Muscle layer of duodenum (tissue), 2 donors: Measurements from ENCODE around the gene FAHD2A.

Experiments
- H3K27ac ChIP-seq: one replicate; pipeline ENCODE4 v1.7.0; 2013; ENCODE audit warnings: mild to moderate bottlenecking, low read length
- H3K27me3 ChIP-seq: one replicate; pipeline ENCODE4 v1.7.0; 2013; ENCODE audit warnings: low read depth, mild to moderate bottlenecking, control low read depth, low read length
- H3K36me3 ChIP-seq, 2 donors: one replicate each; pipeline ENCODE4 v1.7.0; 2013; ENCODE audit warnings: low read length in 2 of 2, control low read depth in 1 of 2, mild to moderate bottlenecking in 1 of 2; ENCODE audit not compliant: insufficient read depth in 2 of 2, control insufficient read depth in 1 of 2
- H3K4me1 ChIP-seq, 2 donors: one replicate each; pipeline ENCODE4 v1.7.0; 2013; ENCODE audit warnings: low read length in 2 of 2, mild to moderate bottlenecking in 2 of 2, control low read depth in 1 of 2, moderate library complexity in 1 of 2; ENCODE audit not compliant: insufficient read depth in 2 of 2, control insufficient read depth in 1 of 2
- H3K4me3 ChIP-seq, 2 donors: one replicate each; pipeline ENCODE4 v1.7.0; 2013; ENCODE audit warnings: low read length in 2 of 2, low read depth in 1 of 2, mild to moderate bottlenecking in 1 of 2
- H3K9me3 ChIP-seq, 2 donors: one replicate each; pipeline ENCODE4 v1.7.0; 2013; ENCODE audit warnings: low read length in 2 of 2, control low read depth in 1 of 2, mild to moderate bottlenecking in 1 of 2; ENCODE audit not compliant: control insufficient read depth in 1 of 2
- donor health status: healthy.

Gene FAHD2A

GRCh38 chr2:95385570-95385984 lies 16.9 kb upstream of the FAHD2A start:
- Histone ChIP-seq H3K27ac (no peak overlapping the region), H3K9me3 (no peaks in the 10 kb centered on the region), H3K4me3 (no peak overlapping the region), H3K27me3 (peaks cover 5% of the 10 kb centered on the region), H3K4me1 (no peaks in the 10 kb centered on the region), H3K36me3 (no peaks in the 10 kb centered on the region)

DNA sequence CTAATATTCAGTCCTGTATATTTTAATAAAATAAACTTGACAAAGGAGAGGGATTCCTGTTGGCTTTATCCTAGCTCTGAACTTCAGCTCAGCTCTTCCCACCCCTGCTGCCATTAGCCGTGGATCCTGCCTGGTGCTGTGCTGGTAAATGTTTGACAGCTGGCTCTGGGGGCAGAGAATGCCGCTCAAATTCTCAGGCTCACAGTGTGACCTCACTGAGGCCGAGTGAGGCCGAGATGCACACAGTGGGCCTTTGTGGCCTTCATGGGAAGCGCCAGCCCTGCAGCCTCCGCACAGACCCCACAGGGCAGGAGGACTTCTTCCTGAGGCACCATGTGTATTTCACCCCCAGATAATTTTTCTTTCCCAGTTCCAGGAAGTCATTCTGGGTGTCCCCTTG lies 16.5 kb upstream of the FAHD2A start:
- Histone ChIP-seq H3K4me1 (no peaks in the 10 kb centered on the region), H3K9me3 (no peaks in the 10 kb centered on the region), H3K27me3 (peaks cover 5% of the 10 kb centered on the region), H3K4me3 (no peak overlapping the region), H3K36me3 (no peaks in the 10 kb centered on the region), H3K27ac (no peak overlapping the region)

GRCh38 chr2:95387358-95387757 lies 15.2 kb upstream of the FAHD2A start:
- Histone ChIP-seq H3K4me3 (no peak overlapping the region), H3K4me1 (no peaks in the 10 kb centered on the region), H3K36me3 (no peaks in the 10 kb centered on the region), H3K27me3 (peaks cover 5% of the 10 kb centered on the region), H3K9me3 (no peaks in the 10 kb centered on the region), H3K27ac (no peak overlapping the region)

DNA sequence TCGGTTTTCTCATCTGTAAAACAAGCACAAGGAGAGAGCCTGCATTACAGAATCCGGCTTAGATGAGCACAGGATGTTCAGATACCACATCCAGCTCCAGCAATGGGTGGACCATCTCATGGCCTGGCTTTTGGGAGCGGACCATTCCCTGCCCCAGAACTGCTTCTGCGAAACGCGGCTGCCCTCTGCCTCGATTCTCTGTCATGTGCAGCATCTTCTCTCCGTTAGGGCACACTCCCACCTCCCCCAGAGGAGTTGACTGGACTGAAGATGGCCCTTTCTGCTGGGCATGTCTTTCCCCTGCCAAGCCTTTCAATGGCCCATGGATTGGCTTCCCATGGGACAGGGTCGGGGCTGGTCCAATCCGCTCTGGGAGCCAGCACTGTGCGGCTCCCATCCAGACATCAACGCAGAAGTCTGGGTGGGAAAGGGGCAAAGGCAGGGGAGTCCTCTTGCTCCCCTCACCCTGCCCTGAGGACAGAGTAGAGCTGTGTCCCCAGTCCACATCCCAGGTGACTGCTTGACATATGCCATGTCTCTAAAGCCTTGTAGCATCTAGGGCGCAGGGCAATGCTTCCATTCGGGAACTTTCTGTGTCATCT lies 14.3 kb upstream of the FAHD2A start:
- Histone ChIP-seq H3K4me3 (no peak overlapping the region), H3K27me3 (peaks cover 5% of the 10 kb centered on the region), H3K9me3 (no peaks in the 10 kb centered on the region), H3K4me1 (no peaks in the 10 kb centered on the region), H3K27ac (no peak overlapping the region), H3K36me3 (no peaks in the 10 kb centered on the region)

- Histone ChIP-seq H3K36me3 (no peaks in the 10 kb centered on the region), H3K27ac (no peak overlapping the region), H3K4me3 (no peak overlapping the region), H3K9me3 (no peaks in the 10 kb centered on the region), H3K27me3 (peaks cover 5% of the 10 kb centered on the region), H3K4me1 (no peaks in the 10 kb centered on the region)
These were observed 13.7 kb upstream of the FAHD2A start for GRCh38 chr2:95388856-95389244.

- Histone ChIP-seq H3K4me1 (no peaks in the 10 kb centered on the region), H3K4me3 (no peak overlapping the region)
These were observed 13.0 kb upstream of the FAHD2A start for GRCh38 chr2:95389245-95390119.

GRCh38 chr2:95390272-95390880 lies 12.1 kb upstream of the FAHD2A start:
- Histone ChIP-seq H3K36me3 (no peaks in the 10 kb centered on the region), H3K27me3 (peaks cover 5% of the 10 kb centered on the region), H3K4me3 (no peak overlapping the region), H3K9me3 (no peaks in the 10 kb centered on the region), H3K4me1 (no peaks in the 10 kb centered on the region), H3K27ac (peak overlapping the region; percentile 58)

More at GRCh38 chr2:95389245-95390119, 13.0 kb upstream of the FAHD2A start:
- peak overlapping the region; percentile 58 for H3K27ac ChIP-seq
- no peaks in the 10 kb centered on the region for H3K36me3 ChIP-seq
- H3K9me3 ChIP-seq: no peaks in the 10 kb centered on the region
- peaks cover 5% of the 10 kb centered on the region for H3K27me3 ChIP-seq

DNA sequence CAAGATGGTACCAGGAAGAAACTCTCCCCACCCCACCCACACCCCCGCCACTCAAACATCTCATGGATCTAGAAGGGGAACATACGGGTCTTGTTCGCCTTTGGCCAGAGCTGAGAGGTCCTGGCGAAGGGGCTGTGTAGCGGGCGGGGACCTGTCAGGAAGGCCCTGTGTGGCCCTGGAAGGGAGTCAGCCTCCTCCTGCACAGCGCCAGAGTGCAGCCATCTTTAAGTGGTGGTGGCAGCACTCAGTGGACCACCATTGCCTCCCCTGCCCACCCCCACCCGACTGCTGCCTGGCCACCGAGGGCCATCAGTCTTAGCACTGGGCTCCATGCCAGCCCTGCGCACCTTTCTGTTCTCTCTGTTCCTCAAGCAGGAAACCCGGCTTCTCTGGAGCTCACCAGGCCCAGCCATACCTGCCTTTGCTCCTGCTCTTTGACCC lies 11.6 kb upstream of the FAHD2A start:
- Histone ChIP-seq H3K9me3 (no peaks in the 10 kb centered on the region), H3K27me3 (peaks cover 5% of the 10 kb centered on the region), H3K36me3 (no peaks in the 10 kb centered on the region), H3K27ac (peak overlapping the region; percentile 27), H3K4me3 (no peak overlapping the region), H3K4me1 (no peaks in the 10 kb centered on the region)

DNA sequence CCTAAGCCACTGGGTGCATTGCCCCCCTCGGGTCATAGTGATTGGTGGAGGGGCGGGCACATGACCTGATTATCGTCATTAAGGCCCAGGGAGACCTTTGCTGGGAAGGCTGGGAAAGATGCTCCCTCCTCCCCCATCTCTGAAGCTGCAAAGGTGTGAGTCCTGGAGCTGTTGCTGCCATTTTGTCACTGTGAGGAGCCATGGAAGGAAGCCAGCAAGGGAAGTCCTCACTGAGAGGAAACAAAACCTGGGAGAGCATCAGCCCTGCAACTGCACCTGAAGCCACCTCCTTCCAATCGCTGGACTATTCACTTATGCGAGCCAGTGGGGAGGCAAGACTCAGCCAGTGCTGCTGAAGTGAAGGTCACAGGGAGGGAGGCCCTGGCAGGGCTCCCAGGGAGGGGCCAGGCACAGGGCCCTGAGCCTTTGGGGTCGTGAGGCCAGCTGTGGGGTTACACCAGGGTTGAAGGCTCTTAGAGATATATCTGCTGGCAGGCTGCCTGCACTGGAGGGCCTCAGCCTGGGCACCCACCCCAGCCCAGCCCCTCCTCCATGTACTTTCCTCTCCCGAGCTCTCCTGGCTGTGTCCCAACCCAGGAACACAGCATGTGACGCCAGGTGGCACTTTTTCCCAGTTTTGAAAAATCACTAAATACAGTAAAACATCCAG lies 10.7 kb upstream of the FAHD2A start:
- H3K4me1 ChIP-seq: no peaks in the 10 kb centered on the region
- H3K36me3 ChIP-seq: no peaks in the 10 kb centered on the region
- H3K9me3 ChIP-seq: no peaks in the 10 kb centered on the region
- H3K27me3 ChIP-seq: peaks cover 5% of the 10 kb centered on the region
- peak overlapping the region; percentile 27 for H3K27ac ChIP-seq
- no peak overlapping the region for H3K4me3 ChIP-seq

GRCh38 chr2:95392320-95392719 lies 10.2 kb upstream of the FAHD2A start:
- no peaks in the 10 kb centered on the region for H3K9me3 ChIP-seq
- H3K27me3 ChIP-seq: peaks cover 5% of the 10 kb centered on the region
- H3K27ac ChIP-seq: no peak overlapping the region
- no peaks in the 10 kb centered on the region for H3K36me3 ChIP-seq
- H3K4me3 ChIP-seq: no peak overlapping the region
- H3K4me1 ChIP-seq: no peaks in the 10 kb centered on the region
